Stomach (tissue), 9 donors: ENCODE results near the gene SCGB3A2. TPM values are rescaled to one million over a fixed set of nuclear protein-coding genes. Genes with fewer than 3 reads are reported as not detected.
A peak's percentile ranks its signal among the peaks of the same experiment; 100 is the strongest.

Source experiments
- DNase-seq, 2 donors: peaks; one replicate each; pipeline versions ENCODE4 v3.0.0 to v3.0.0-alpha.2; 2013 to 2019
- H3K27ac ChIP-seq, 5 donors: fragments of 200-600 bp in 4 of 5; sonication (generic) in 4 of 5; one replicate each; pipeline ENCODE4 v1.5.1; 2013 to 2019; ENCODE audit warnings: mild to moderate bottlenecking in 1 of 5, moderate library complexity in 1 of 5
- H3K27me3 ChIP-seq, 3 donors: fragments of 200-600 bp; sonication (generic); one replicate each; pipeline ENCODE4 v1.5.1; 2017 to 2019; ENCODE audit warnings: mixed run types in 1 of 3
- H3K36me3 ChIP-seq, 4 donors: fragments of 200-600 bp; sonication (generic); 1 replicate in 3 of 4; 2 replicates in 1 of 4; pipeline ENCODE4 v1.5.1; 2016 to 2019
- H3K4me1 ChIP-seq, 4 donors: fragments of 200-600 bp; sonication (generic); one replicate each; pipeline ENCODE4 v1.5.1; 2016 to 2019
- H3K4me3 ChIP-seq, 4 donors: fragments of 200-600 bp; sonication (generic) in 3 of 4; one replicate each; pipeline ENCODE4 v1.5.1; 2016 to 2019; ENCODE audit warnings: mild to moderate bottlenecking in 1 of 4
- H3K9me3 ChIP-seq, 4 donors: fragments of 200-600 bp; sonication (generic); one replicate each; pipeline ENCODE4 v1.5.1; 2016 to 2019
- CTCF ChIP-seq, 7 experiments: fragments of 450-650 bp in 4 of 7; fragments of 200-600 bp in 3 of 7; sonication (generic) in 3 of 7; IDR thresholded peaks; one replicate each; pipeline ENCODE4 v1.5.1; 2016 to 2019; ENCODE audit warnings: antibody characterized with exemption in 7 of 7, control low read depth in 2 of 7, mild to moderate bottlenecking in 1 of 7
- EP300 ChIP-seq: sonication (generic); formaldehyde crosslinking; IDR thresholded peaks from one replicate; pipeline ENCODE4 v1.6.1; 2017; ENCODE audit warnings: antibody characterized with exemption
- POLR2A ChIP-seq, 4 donors: fragments of 450-650 bp; IDR thresholded peaks; one replicate each; pipeline ENCODE4 v1.6.1; 2016; ENCODE audit warnings: antibody characterized with exemption in 4 of 4, control low read depth in 2 of 4, mild to moderate bottlenecking in 1 of 4, moderate library complexity in 1 of 4
- POLR2AphosphoS5 ChIP-seq, 3 donors: sonication (generic); formaldehyde crosslinking; IDR thresholded peaks; one replicate each; pipeline ENCODE4 v1.6.1; 2016; ENCODE audit warnings: antibody characterized with exemption in 3 of 3
- WGBS, 5 donors: extraction: QIAGEN DNeasy Blood & Tissue Kit in 3 of 5; methylation state at CpG; one replicate each; pipeline versions ENCODE4 v1.1.5 to v1.1.7; 2013 to 2018; 5-methylcytosine and 5-hydroxymethylcytosine counted together
- intact Hi-C: fragments of 100-400 bp; cut with DNase I; formaldehyde crosslinking; loops from one replicate; pipeline ENCODE4 v1.15.1; 2023; ENCODE audit warnings: low total_unique reads
- polyA plus RNA-seq, 3 donors: library from polyadenylated mRNA; stranded (reverse); fragments of 200-250 nt; gene quantifications; one replicate each; pipeline ENCODE4 v1.2.3, GENCODE V29; 2013
- total RNA-seq, 5 donors: library from RNA; depleted of rRNA; stranded (reverse); fragments of >200 nt; gene quantifications; one replicate each; pipeline versions ENCODE4 v1.1.0 to v1.2.3, GENCODE V29; 2014 to 2016
- donor health status: healthy with polysubstance abuse.
- donor health status: Bipolar disorder and iron deficiency.
- donor health status: healthy.

The SCGB3A2 gene
- total and polyA plus RNA-seq, 8 donors, result 6.4 TPM; not detected in 7

GRCh38 chr5:147904110-147904509, 25.6 kb downstream of the SCGB3A2 start:
- 73 to 91% (median 83%) methylated on average over 4 of the region's 4 CpGs for WGBS, 5 donors
- no peak for TF ChIP-seq POLR2A (IDR thresholded peaks at IDR 0.05)
- TF ChIP-seq POLR2AphosphoS5 (IDR thresholded peaks at IDR 0.05), result no peak
- no peak for TF ChIP-seq EP300
- TF ChIP-seq CTCF (IDR thresholded peaks at IDR 0.05), result no peak
- H3K27ac ChIP-seq, result no peak overlapping the region
- H3K9me3 ChIP-seq, result no peaks in the 10 kb centered on the region
- no peak overlapping the region for H3K4me3 ChIP-seq
- intact Hi-C loops, result no loop called here
- no peaks in the 10 kb centered on the region for H3K36me3 ChIP-seq
- H3K27me3 ChIP-seq, result no peaks in the 10 kb centered on the region
- peaks cover 4 to 8% (median 5%) of the 10 kb centered on the region in 4 donors for H3K4me1 ChIP-seq
- peak in 1 of 2 donors; percentile 33 for DNase-seq

GRCh38 chr5:147906326-147907095, 28.0 kb downstream of the SCGB3A2 start, which contains the start of gene C5orf46:
TSS of gene C5orf46 (minus strand) at chr5:147906538. CDS start at chr5:147906501, 37 bp downstream.
- Histone ChIP-seq H3K9me3 (no peaks in the 10 kb centered on the region), H3K36me3 (no peaks in the 10 kb centered on the region), H3K27me3 (no peaks in the 10 kb centered on the region), H3K4me1 (peaks cover 0 to 3% (median 1%) of the 10 kb centered on the region in 4 donors), H3K27ac (no peak within 1 kb of the TSS), H3K4me3 (no peak within 1 kb of the TSS)
- intact Hi-C loops, result no loop called here
- 57 to 69% (median 62%) methylated on average over 8 of the region's 8 CpGs for WGBS, 5 donors
- DNase-seq, result no peak
- TF ChIP-seq POLR2AphosphoS5 (IDR thresholded peaks at IDR 0.05), result no peak
- no peak for TF ChIP-seq EP300
- TF ChIP-seq CTCF (IDR thresholded peaks at IDR 0.05), result no peak
- TF ChIP-seq POLR2A (IDR thresholded peaks at IDR 0.05), result no peak

- Histone ChIP-seq H3K4me1 (peaks cover 0 to 10% (median 8%) of the 10 kb centered on the region in 4 donors), H3K27ac (peak overlapping the region in 1 of 5 donors; percentile 29), H3K4me3 (no peak overlapping the region), H3K27me3 (no peaks in the 10 kb centered on the region), H3K36me3 (no peaks in the 10 kb centered on the region), H3K9me3 (no peaks in the 10 kb centered on the region)
- TF ChIP-seq POLR2AphosphoS5 (IDR thresholded peaks at IDR 0.05) (peak in 2 of 3 donors; percentile 57 to 81), POLR2A (IDR thresholded peaks at IDR 0.05) (no peak), EP300 (no peak)
- intact Hi-C loops, result no loop called here
- peak in 1 of 2 donors; percentile 91 for DNase-seq
- WGBS, 5 donors, result 23 to 54% (median 39%) methylated on average over 6 of the region's 6 CpGs
Observed at GRCh38 chr5:147911427-147911826, 32.9 kb downstream of the SCGB3A2 start.

GRCh38 chr5:147912011-147912410, 33.5 kb downstream of the SCGB3A2 start:
- H3K9me3 ChIP-seq, result no peaks in the 10 kb centered on the region
- no peak overlapping the region for H3K4me3 ChIP-seq
- intact Hi-C loops, result no loop called here
- DNase-seq, result no peak
- no peaks in the 10 kb centered on the region for H3K27me3 ChIP-seq
- H3K36me3 ChIP-seq, result no peaks in the 10 kb centered on the region
- 49 to 79% (median 55%) methylated on average over 1 of the region's 1 CpG for WGBS, 5 donors
- H3K27ac ChIP-seq, result peak overlapping the region in 3 of 5 donors; percentile 12 to 35 (median 29)
- no peak for TF ChIP-seq POLR2A (IDR thresholded peaks at IDR 0.05)
- no peak for TF ChIP-seq CTCF (IDR thresholded peaks at IDR 0.05)
- no peak for TF ChIP-seq POLR2AphosphoS5 (IDR thresholded peaks at IDR 0.05)
- TF ChIP-seq EP300, result no peak
- H3K4me1 ChIP-seq, result peaks cover 0 to 10% (median 8%) of the 10 kb centered on the region in 4 donors

- intact Hi-C loops, result no loop called here
- H3K27me3 ChIP-seq, result no peaks in the 10 kb centered on the region
- WGBS, 5 donors, result 74 to 88% (median 80%) methylated on average over 3 of the region's 3 CpGs
- H3K9me3 ChIP-seq, result no peaks in the 10 kb centered on the region
- H3K4me3 ChIP-seq, result no peak overlapping the region
- no peak overlapping the region for H3K27ac ChIP-seq
- no peak for DNase-seq
- TF ChIP-seq POLR2A (IDR thresholded peaks at IDR 0.05), result no peak
- TF ChIP-seq POLR2AphosphoS5 (IDR thresholded peaks at IDR 0.05), result no peak
- TF ChIP-seq EP300, result no peak
- TF ChIP-seq CTCF (IDR thresholded peaks at IDR 0.05), result no peak
- peaks cover 0 to 10% (median 8%) of the 10 kb centered on the region in 4 donors for H3K4me1 ChIP-seq
- H3K36me3 ChIP-seq, result no peaks in the 10 kb centered on the region
Observed at GRCh38 chr5:147913786-147914185, 35.3 kb downstream of the SCGB3A2 start.
